GM18868 (cell line): Measurements from ENCODE around the gene DYRK2.

ENCODE experiments used
- ATAC-seq: cut with Tn5 transposase; IDR thresholded peaks from one replicate; pipeline ENCODE4 v1.9.1; 2021; ENCODE audit warnings: mild to moderate bottlenecking, moderate library complexity; ENCODE audit not compliant: unreplicated experiment

DYRK2 gene

GRCh38 chr12:67645126-67645525 lies 3.4 kb upstream of the DYRK2 start:
- ATAC-seq = no peak

- ATAC-seq = no peak
Observed at GRCh38 chr12:67645601-67646000, 2.9 kb upstream of the DYRK2 start.

- ATAC-seq = no peak
Observed at GRCh38 chr12:67646775-67647174, 1.8 kb upstream of the DYRK2 start.

GRCh38 chr12:67647181-67647798 lies 1.3 kb upstream of the DYRK2 start:
- no peak for ATAC-seq

GRCh38 chr12:67647799-67648520 lies 585 bp upstream of the DYRK2 start:
- ATAC-seq = peak; percentile 17

GRCh38 chr12:67649261-67649569 lies 670 bp downstream of the DYRK2 start:
- ATAC-seq = peak; percentile 26

- peak; percentile 18 for ATAC-seq
Observed at GRCh38 chr12:67649570-67650387, 1.2 kb downstream of the DYRK2 start.

GRCh38 chr12:67650388-67651131 lies 2.0 kb downstream of the DYRK2 start:
- no peak for ATAC-seq

GRCh38 chr12:67651132-67651695 lies 2.7 kb downstream of the DYRK2 start:
- no peak for ATAC-seq

GRCh38 chr12:67655829-67656228 lies 7.3 kb downstream of the DYRK2 start:
- ATAC-seq = no peak

GRCh38 chr12:67656251-67656650 lies 7.7 kb downstream of the DYRK2 start:
- ATAC-seq = no peak

GRCh38 chr12:67658486-67658885 lies 9.9 kb downstream of the DYRK2 start:
- no peak for ATAC-seq

GRCh38 chr12:67659292-67659691 lies 10.7 kb downstream of the DYRK2 start:
- ATAC-seq = no peak

GRCh38 chr12:67661311-67662021 lies 12.9 kb downstream of the DYRK2 start:
- ATAC-seq = peak; percentile 83

- ATAC-seq = no peak
Observed at GRCh38 chr12:67662910-67663538, 14.5 kb downstream of the DYRK2 start.

- no peak for ATAC-seq
Observed at GRCh38 chr12:67664171-67664570, 15.6 kb downstream of the DYRK2 start.

- ATAC-seq = no peak
Observed at GRCh38 chr12:67665679-67666078, 17.1 kb downstream of the DYRK2 start.

GRCh38 chr12:67666605-67667004 lies 18.1 kb downstream of the DYRK2 start:
- no peak for ATAC-seq

GRCh38 chr12:67667276-67668073 lies 18.9 kb downstream of the DYRK2 start:
- no peak for ATAC-seq
